GM12891 (cell line): ENCODE data around the gene HS2ST1.
A peak's percentile ranks its signal among the peaks of the same experiment; 100 is the strongest.

ENCODE experiments used
- DNase-seq: peaks from one replicate; pipeline ENCODE4 v3.0.0; 2011; ENCODE audit warnings: low spot score; ENCODE audit not compliant: insufficient read length
- FAIRE-seq: peaks from 2 replicates; lab custom pipeline; 2011; peaks lifted over from hg19 to GRCh38; lab: Jason Lieb, UNC
- PAX5 ChIP-seq: IDR thresholded peaks from 2 replicates; pipeline ENCODE4 v1.6.1; 2011; ENCODE audit warnings: low read length, moderate library complexity, mild to moderate bottlenecking; ENCODE audit not compliant: insufficient read depth, severe bottlenecking
- POLR2A ChIP-seq: IDR thresholded peaks from 2 replicates; pipeline ENCODE4 v1.6.1; 2011; ENCODE audit warnings: low read depth, low read length, control low read depth
- POLR2AphosphoS5 ChIP-seq: IDR thresholded peaks from 2 replicates; pipeline ENCODE4 v1.6.1; 2011; ENCODE audit warnings: low read depth, low read length, control low read depth
- POU2F2 ChIP-seq: IDR thresholded peaks from 2 replicates; pipeline ENCODE4 v1.6.1; 2011; ENCODE audit warnings: low read depth, mild to moderate bottlenecking, control low read depth, low read length, moderate library complexity
- SPI1 ChIP-seq: IDR thresholded peaks from 2 replicates; pipeline ENCODE4 v1.6.1; 2011; ENCODE audit warnings: low read depth, low read length, control low read depth
- TAF1 ChIP-seq: IDR thresholded peaks from 2 replicates; pipeline ENCODE4 v1.6.1; 2011; ENCODE audit warnings: low read depth, low read length, control low read depth

Gene HS2ST1

DNA sequence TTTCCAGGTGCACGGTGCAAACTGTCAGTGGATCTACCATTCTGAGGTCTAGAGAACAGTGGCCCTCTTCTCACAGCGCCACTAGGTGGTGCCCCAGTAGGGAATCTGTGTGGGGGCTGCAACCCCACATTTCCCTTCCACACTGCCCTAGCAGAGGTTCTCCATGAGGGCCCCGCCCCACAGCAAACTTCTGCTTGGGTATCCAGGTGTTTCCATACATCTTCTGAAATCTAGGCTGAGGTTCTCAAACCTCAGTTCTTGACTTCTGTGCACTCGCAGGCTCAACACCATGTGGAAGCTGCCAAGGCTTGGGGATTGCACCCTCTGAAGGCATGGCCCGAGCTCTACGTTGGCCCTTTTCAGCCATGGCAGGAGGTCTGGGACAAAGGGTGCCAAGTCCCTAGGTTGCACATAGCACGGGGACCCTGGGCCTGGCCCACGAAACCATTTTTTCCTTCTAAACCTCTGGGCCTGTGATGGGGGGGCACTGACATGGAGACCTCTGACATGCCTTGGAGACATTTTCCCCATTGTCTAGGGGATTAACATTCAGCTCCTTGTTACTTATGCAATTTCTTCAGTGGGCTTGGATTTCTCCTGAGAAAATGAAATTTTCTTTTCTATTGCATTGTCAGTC, 10.0 kb downstream of the HS2ST1 start:
- DNase-seq: no peak
- TF ChIP-seq SPI1 (no peak), PAX5 (no peak), POLR2A (no peak), TAF1 (no peak), POLR2AphosphoS5 (no peak), POU2F2 (no peak)
- no peak for FAIRE-seq

DNA sequence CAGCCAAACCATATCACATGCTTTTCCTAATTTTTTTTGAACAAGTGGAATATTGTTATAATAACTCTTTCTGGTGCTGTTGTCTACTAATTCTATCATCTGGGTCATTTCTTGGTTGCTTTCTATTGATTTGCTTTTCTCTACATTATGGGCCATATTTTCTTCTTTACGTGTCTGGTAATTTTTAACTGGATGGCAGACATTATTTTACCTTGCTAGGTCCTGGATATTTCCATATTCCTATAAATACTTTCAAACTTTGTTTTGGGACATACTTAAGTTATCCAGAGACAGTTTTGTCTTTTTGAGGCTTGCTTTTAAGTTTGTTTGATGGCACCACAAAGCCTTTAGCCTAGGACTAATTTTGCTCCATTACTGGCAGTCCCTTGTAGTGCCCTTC, 11.3 kb downstream of the HS2ST1 start:
- DNase-seq: no peak
- TF ChIP-seq TAF1 (no peak), POU2F2 (no peak), POLR2AphosphoS5 (no peak), POLR2A (no peak), PAX5 (no peak), SPI1 (no peak)
- FAIRE-seq: no peak

DNA sequence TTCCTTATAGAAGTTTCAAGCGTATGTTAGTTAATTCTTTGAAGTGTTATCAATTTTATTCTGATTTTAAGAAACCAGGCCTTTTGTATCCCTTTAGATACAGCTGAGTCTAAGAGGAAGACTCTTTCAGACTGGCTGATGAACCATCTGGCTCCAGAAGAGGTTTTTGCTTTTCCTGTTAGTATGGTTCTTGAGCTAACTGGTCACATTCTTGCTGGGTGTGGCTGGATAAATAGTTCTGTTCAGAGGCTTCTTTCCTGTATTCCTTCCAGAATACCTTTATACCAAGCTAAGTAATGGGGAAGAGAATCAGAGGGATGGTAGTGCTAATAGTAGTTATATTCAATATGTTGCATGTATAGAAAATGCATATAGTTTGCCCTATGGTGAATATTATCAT, 12.4 kb downstream of the HS2ST1 start:
- DNase-seq: no peak
- no peak for FAIRE-seq
- TF ChIP-seq POLR2A: no peak
- no peak for TF ChIP-seq TAF1
- TF ChIP-seq PAX5: no peak
- TF ChIP-seq POU2F2: no peak
- TF ChIP-seq POLR2AphosphoS5: no peak
- TF ChIP-seq SPI1: no peak

DNA sequence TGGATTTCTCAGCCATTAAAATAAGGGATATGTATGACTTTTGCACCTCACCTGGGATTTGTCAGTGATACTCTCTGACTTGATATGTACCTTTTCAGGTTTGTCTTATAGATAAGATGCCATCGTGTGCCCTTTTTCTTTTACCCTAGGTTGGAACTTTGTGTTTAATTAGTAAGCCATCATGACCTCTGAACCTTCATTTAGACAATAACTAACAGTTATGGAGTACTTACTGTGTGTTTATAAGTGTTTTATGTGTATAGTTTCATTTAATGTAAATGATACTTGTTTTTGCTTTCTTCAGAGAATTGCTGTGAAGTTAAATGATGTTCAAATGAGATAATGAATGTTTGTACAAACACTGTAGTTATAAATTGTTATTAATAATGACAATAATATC, 14.4 kb downstream of the HS2ST1 start:
- no peak for TF ChIP-seq SPI1
- no peak for TF ChIP-seq POLR2A
- no peak for TF ChIP-seq POLR2AphosphoS5
- TF ChIP-seq TAF1: no peak
- no peak for TF ChIP-seq PAX5
- TF ChIP-seq POU2F2: no peak
- FAIRE-seq: no peak
- no peak for DNase-seq

DNA sequence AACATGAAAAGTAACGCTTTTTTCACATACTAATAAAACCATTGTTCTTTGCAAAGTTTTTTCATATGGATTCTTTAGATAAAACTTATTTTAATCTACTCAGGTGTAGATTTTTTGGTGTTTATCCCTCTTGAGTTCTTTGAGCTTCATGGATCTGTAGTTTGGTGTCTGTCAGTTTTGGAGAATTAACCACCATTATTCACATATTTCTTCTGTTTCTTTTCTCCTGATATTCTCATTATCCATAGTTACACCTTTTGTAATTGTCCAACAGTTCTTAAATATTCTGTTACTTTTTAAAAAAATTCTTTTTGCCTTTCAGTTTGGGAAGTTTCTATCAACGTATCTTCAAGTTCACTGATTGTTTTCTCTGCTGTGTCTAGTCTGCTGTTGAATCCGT, 18.6 kb downstream of the HS2ST1 start:
- DNase-seq: no peak
- TF ChIP-seq TAF1 (no peak), POU2F2 (no peak), POLR2AphosphoS5 (no peak), SPI1 (no peak), POLR2A (no peak), PAX5 (no peak)
- FAIRE-seq: no peak

DNA sequence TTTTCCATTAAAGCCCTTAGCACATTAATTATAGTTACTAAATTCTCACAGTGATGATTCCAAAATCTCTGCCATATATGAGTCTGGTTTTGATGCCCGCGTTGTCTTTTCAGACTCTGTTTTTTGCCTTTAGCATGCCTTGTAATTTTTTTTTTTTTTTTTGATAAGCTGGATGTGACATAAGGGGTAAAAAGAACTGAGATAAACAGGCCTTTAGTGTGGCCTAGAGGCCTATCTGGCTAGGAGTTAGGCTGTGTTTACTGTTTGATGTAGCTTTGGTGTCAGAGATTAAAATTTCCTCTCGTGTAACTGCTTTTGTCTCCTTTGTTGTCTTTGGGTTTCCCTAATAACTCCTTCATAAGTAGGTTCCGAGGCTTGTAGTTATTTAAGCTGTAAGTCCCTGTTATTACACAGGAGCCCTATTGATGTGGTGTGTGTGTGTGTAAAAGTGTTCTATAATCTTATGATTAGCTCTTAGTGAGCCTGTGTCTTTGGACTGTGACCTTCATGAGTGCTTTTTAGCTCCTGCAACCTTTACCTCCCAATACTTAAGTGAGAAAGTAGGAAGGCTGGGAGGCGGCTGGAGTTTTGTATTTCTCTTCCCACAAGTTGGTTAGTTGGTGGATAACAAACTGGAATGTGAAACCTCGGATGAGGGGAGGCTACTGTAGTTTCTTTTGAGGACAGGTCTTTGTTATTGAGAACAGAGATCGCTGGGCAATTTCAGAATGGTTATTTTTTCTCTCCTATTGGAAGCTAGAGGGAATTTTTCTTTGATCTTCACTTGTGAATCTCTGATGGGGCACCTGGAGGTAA, 19.3 kb downstream of the HS2ST1 start:
- DNase-seq: no peak
- no peak for FAIRE-seq
- TF ChIP-seq TAF1: no peak

DNA sequence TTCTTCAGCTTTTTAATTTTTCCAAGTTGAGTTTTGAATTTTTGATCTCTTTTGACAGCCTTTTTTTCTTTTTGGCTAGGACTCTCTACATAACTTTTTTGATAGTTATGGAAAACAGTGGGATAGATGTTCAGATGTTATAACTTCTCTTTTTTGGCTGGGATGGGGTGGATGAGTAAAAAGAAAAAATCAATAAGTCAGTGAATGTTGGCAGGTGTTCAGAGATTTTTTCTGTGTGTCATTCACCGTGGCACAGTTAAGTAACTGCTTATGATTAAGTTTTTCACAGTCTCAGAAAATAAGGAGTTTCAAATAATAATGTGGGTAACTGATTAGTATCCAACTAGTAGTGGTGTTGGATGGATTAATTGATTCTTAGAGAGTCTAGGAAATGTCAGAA, 24.0 kb downstream of the HS2ST1 start:
- TF ChIP-seq POU2F2: no peak
- TF ChIP-seq TAF1: no peak
- TF ChIP-seq SPI1: no peak
- TF ChIP-seq POLR2AphosphoS5: no peak
- no peak for TF ChIP-seq POLR2A
- no peak for TF ChIP-seq PAX5
- DNase-seq: no peak
- FAIRE-seq: no peak

DNA sequence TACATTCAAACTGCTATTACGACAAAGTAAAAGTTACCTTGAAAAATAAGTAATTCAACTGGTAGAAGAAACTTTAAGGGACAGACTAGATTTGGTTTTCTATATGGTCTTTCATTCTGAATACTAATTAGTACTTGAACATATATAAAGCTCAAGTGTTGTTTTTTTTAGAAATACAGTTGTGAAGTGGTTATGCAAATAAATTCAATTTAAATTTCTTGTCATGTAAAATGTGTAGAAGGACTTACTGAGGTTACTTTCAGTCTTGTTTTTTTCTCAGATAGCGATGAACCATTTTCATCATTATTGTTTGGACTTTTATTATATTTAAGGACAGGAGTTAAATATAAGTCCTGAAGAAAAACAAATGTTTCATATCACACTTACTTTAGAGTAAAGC, 24.4 kb downstream of the HS2ST1 start:
- FAIRE-seq (peak; percentile 41), DNase-seq (no peak)
- TF ChIP-seq TAF1 (no peak), POLR2A (no peak), POLR2AphosphoS5 (no peak), SPI1 (no peak), POU2F2 (no peak), PAX5 (no peak)

DNA sequence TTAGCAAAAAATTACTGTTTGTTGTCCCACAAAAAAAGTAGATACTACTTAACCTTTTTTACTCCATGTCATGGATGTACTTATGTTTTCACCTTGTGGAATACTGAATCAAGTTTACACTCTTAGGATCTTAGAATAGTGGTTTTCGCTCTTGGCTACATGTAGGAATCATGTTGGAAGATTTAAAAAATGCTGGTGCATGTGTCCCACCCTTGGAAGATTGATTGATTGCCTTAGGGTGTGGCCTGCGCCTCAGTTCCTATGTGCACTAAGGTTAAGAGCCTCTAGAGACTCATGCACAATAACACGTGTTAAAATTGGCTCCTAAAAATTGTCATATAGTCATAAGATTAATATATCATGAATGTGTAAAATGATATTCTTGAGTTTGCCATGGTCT, 25.0 kb downstream of the HS2ST1 start:
- DNase-seq (no peak), FAIRE-seq (no peak)
- TF ChIP-seq POLR2A (no peak), PAX5 (no peak), SPI1 (no peak), TAF1 (no peak), POU2F2 (no peak), POLR2AphosphoS5 (no peak)

DNA sequence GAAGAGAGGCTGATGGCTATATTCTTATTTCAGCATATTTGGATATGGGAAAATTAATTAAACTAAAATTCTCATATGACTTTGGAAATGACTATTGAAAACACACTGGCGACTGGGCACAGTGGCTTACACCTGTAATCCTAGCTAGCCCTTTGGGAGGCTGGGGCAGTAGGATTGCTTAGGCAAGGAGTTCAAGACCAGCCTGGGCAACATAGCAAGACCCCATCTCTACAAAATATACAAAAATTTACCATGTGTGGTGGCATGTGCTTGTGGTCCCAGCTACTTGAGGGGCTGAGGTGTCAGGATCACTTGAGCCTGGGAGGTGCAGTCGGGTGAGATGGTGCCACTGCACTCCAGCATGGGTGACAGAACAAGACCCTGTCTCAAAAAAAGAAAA, 26.2 kb downstream of the HS2ST1 start:
- no peak for FAIRE-seq
- TF ChIP-seq POLR2AphosphoS5: no peak
- no peak for TF ChIP-seq POU2F2
- no peak for TF ChIP-seq TAF1
- no peak for TF ChIP-seq SPI1
- no peak for TF ChIP-seq PAX5
- TF ChIP-seq POLR2A: no peak
- DNase-seq: no peak
